HepG2 (cell line): ENCODE measurements around the gene FAM124B. TPM values are rescaled to one million over a fixed set of nuclear protein-coding genes. Genes with fewer than 3 reads are reported as not detected.

ENCODE experiments used
- PHF21A ChIP-seq: sonication (generic); formaldehyde crosslinking; IDR thresholded peaks from 2 replicates; pipeline ENCODE4 v1.5.0; 2020; ENCODE audit warnings: mild to moderate bottlenecking, missing genetic modification reagents
- SAFB2 ChIP-seq: sonication (generic); formaldehyde crosslinking; IDR thresholded peaks from 2 replicates; pipeline ENCODE4 v1.5.1; 2020; ENCODE audit warnings: missing genetic modification reagents, low read depth, mild to moderate bottlenecking, borderline replicate concordance
- SCMH1 ChIP-seq: sonication (generic); formaldehyde crosslinking; IDR thresholded peaks from 2 replicates; pipeline ENCODE4 v1.9.0; 2021; ENCODE audit warnings: missing genetic modification reagents, mild to moderate bottlenecking, borderline replicate concordance
- SIX1 ChIP-seq: sonication (generic); formaldehyde crosslinking; IDR thresholded peaks from 2 replicates; pipeline ENCODE4 v1.4.0; 2020; ENCODE audit warnings: missing genetic modification reagents, borderline replicate concordance
- SRSF9 ChIP-seq: fragments of 200-400 bp; formaldehyde crosslinking; IDR thresholded peaks from 2 replicates; pipeline ENCODE4 v1.6.1; 2018; ENCODE audit warnings: borderline replicate concordance, mild to moderate bottlenecking, low read depth, low read length; ENCODE audit not compliant: insufficient read depth, poor library complexity, severe bottlenecking
- ZFP62 ChIP-seq: sonication (generic); formaldehyde crosslinking; IDR thresholded peaks from 2 replicates; pipeline ENCODE4 v1.4.0; 2020; ENCODE audit warnings: missing genetic modification reagents
- ZKSCAN5 ChIP-seq: sonication (generic); formaldehyde crosslinking; IDR thresholded peaks from 2 replicates; pipeline ENCODE4 v1.5.1; 2020; ENCODE audit warnings: mild to moderate bottlenecking, missing genetic modification reagents
- ZNF230 ChIP-seq: sonication (generic); formaldehyde crosslinking; IDR thresholded peaks from 2 replicates; pipeline ENCODE4 v1.4.0; 2020; ENCODE audit warnings: mild to moderate bottlenecking, missing genetic modification reagents
- ZNF232 ChIP-seq: sonication (generic); formaldehyde crosslinking; IDR thresholded peaks from 2 replicates; pipeline ENCODE4 v1.4.0; 2020; ENCODE audit warnings: missing genetic modification reagents, borderline replicate concordance
- ZNF850 ChIP-seq: sonication (generic); formaldehyde crosslinking; conservative IDR thresholded peaks from 2 replicates; pipeline ENCODE4 v1.9.0; 2021; ENCODE audit warnings: mild to moderate bottlenecking, missing genetic modification reagents
- polyA plus RNA-seq, 8 experiments: library from polyadenylated mRNA; depleted of rRNA in 3 of 8; stranded (reverse) in 7 of 8; unstranded in 1 of 8; fragments of >200 nt; fragmentation: Illumina TruSeq in 4 of 8; extraction: Trizol in 4 of 8; gene quantifications; 2 replicates each; pipeline versions ENCODE4 v1.2.1 to v1.2.3, GENCODE V29; 2011 to 2016; ENCODE audit warnings: low read depth in 4 of 8, missing spikeins in 1 of 8, mixed read lengths in 1 of 8; ENCODE audit not compliant: insufficient read depth in 1 of 8
- total RNA-seq, 5 experiments: library from RNA; depleted of rRNA; stranded (reverse); fragments of >200 nt; fragmentation: Illumina TruSeq; extraction: Trizol; gene quantifications; 2 replicates each; pipeline ENCODE4 v1.2.3, GENCODE V29; 2016; ENCODE audit warnings: low read depth in 1 of 5
- TF ChIP-seq, protein P1 (sequence below): IDR thresholded peaks from 2 replicates; pipeline ENCODE4 v1.6.1; 2016; ENCODE audit warnings: mild to moderate bottlenecking
- TF ChIP-seq, protein P2 (sequence below): sonication (generic); formaldehyde crosslinking; IDR thresholded peaks from 2 replicates; pipeline ENCODE4 v1.9.0; 2022; ENCODE audit warnings: low read depth, missing genetic modification reagents
- TF ChIP-seq, protein P3 (sequence below): IDR thresholded peaks from 2 replicates; pipeline ENCODE4 v1.6.1; 2016; ENCODE audit warnings: missing compliant biosample characterization, missing genetic modification reagents, borderline replicate concordance
- TF ChIP-seq, protein P4 (sequence below): sonication (generic); formaldehyde crosslinking; IDR thresholded peaks from 2 replicates; pipeline ENCODE4 v1.4.0; 2020; ENCODE audit warnings: mild to moderate bottlenecking, missing genetic modification reagents

The FAM124B gene
- total and polyA plus RNA-seq, 2 of the 13 experiments (the other 11 are each of a cell fraction or from before 2014, with no cell fraction given) = not detected

DNA sequence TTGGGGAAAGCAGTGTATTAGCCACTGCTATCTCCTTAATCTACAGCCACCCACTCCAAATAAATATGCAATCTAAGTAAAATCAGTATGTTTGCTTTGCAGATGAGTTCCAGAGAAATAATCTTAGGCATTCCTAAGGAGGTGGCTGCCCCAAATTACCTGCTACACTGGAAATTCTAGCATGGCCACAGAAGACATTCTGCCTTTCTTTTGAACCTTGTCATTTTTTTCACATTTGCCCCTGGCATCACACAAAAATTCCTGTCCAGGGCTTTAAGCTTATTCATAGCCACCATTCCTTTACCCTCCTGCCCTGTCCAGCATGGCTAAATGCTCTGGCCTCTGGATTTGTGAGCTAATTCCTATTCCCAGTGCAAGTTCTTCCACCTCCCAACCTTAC, 36.8 kb upstream of the FAM124B start (continued):
- TF ChIP-seq, protein P1, sequence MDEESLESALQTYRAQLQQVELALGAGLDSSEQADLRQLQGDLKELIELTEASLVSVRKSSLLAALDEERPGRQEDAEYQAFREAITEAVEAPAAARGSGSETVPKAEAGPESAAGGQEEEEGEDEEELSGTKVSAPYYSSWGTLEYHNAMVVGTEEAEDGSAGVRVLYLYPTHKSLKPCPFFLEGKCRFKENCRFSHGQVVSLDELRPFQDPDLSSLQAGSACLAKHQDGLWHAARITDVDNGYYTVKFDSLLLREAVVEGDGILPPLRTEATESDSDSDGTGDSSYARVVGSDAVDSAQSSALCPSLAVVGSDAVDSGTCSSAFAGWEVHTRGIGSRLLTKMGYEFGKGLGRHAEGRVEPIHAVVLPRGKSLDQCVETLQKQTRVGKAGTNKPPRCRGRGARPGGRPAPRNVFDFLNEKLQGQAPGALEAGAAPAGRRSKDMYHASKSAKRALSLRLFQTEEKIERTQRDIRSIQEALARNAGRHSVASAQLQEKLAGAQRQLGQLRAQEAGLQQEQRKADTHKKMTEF (CRISPR knock-in tag) = no peak
- TF ChIP-seq ZNF232 (CRISPR knock-in tag) (no peak), ZNF230 (CRISPR knock-in tag) (no peak), SRSF9 (no peak), ZKSCAN5 (CRISPR knock-in tag) (no peak), PHF21A (CRISPR knock-in tag) (no peak), SIX1 (CRISPR knock-in tag) (no peak), SAFB2 (CRISPR knock-in tag) (no peak), ZFP62 (CRISPR knock-in tag) (no peak), ZNF850 (CRISPR knock-in tag) (no peak), SCMH1 (no peak)
- TF ChIP-seq, protein P2, sequence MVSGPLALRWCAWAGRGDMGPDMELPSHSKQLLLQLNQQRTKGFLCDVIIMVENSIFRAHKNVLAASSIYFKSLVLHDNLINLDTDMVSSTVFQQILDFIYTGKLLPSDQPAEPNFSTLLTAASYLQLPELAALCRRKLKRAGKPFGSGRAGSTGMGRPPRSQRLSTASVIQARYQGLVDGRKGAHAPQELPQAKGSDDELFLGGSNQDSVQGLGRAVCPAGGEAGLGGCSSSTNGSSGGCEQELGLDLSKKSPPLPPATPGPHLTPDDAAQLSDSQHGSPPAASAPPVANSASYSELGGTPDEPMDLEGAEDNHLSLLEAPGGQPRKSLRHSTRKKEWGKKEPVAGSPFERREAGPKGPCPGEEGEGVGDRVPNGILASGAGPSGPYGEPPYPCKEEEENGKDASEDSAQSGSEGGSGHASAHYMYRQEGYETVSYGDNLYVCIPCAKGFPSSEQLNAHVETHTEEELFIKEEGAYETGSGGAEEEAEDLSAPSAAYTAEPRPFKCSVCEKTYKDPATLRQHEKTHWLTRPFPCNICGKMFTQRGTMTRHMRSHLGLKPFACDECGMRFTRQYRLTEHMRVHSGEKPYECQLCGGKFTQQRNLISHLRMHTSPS (CRISPR knock-in tag) = no peak
- TF ChIP-seq, protein P3, sequence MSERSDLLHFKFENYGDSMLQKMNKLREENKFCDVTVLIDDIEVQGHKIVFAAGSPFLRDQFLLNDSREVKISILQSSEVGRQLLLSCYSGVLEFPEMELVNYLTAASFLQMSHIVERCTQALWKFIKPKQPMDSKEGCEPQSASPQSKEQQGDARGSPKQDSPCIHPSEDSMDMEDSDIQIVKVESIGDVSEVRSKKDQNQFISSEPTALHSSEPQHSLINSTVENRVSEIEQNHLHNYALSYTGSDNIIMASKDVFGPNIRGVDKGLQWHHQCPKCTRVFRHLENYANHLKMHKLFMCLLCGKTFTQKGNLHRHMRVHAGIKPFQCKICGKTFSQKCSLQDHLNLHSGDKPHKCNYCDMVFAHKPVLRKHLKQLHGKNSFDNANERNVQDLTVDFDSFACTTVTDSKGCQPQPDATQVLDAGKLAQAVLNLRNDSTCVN (CRISPR knock-in tag) = no peak
- TF ChIP-seq, protein P4, sequence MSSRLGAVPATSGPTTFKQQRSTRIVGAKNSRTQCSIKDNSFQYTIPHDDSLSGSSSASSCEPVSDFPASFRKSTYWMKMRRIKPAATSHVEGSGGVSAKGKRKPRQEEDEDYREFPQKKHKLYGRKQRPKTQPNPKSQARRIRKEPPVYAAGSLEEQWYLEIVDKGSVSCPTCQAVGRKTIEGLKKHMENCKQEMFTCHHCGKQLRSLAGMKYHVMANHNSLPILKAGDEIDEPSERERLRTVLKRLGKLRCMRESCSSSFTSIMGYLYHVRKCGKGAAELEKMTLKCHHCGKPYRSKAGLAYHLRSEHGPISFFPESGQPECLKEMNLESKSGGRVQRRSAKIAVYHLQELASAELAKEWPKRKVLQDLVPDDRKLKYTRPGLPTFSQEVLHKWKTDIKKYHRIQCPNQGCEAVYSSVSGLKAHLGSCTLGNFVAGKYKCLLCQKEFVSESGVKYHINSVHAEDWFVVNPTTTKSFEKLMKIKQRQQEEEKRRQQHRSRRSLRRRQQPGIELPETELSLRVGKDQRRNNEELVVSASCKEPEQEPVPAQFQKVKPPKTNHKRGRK = no peak
